K562 (cell line): ENCODE measurements around the gene FOXO4. TPM values are rescaled to one million over a fixed set of nuclear protein-coding genes. Genes with fewer than 3 reads are reported as not detected.
A peak's percentile ranks its signal among the peaks of the same experiment; 100 is the strongest.

ENCODE experiments used
- EGR1 ChIP-seq: fragments of 450-650 bp; conservative IDR thresholded peaks from 2 replicates; pipeline ENCODE4 v1.6.1; 2017; ENCODE audit warnings: mild to moderate bottlenecking
- FOXP1 ChIP-seq: sonication (generic); formaldehyde crosslinking; IDR thresholded peaks from 2 replicates; pipeline ENCODE4 v1.8.0; 2022; ENCODE audit warnings: mild to moderate bottlenecking, missing genetic modification reagents
- HBP1 ChIP-seq: fragments of 450-650 bp; formaldehyde crosslinking; IDR thresholded peaks from 2 replicates; pipeline ENCODE4 v1.4.0; 2022; ENCODE audit warnings: missing genetic modification characterization
- ZNF592 ChIP-seq: fragments of 450-650 bp; IDR thresholded peaks from 2 replicates; pipeline ENCODE4 v1.6.1; 2017; ENCODE audit warnings: antibody characterized with exemption, mild to moderate bottlenecking
- polyA plus RNA-seq, 8 experiments: library from polyadenylated mRNA; depleted of rRNA in 4 of 8; stranded (reverse) in 5 of 8; unstranded in 3 of 8; fragments of >200 nt; fragmentation: Nextera tagmentation in 2 of 8; fragmentation: Illumina TruSeq in 1 of 8; extraction: Ambion mirVana in 2 of 8; extraction: Trizol in 1 of 8; gene quantifications; 2 replicates each; pipeline versions ENCODE4 v1.2.1 to v1.2.3, GENCODE V29; 2011 to 2014; ENCODE audit warnings: inconsistent platforms in 1 of 8, missing spikeins in 1 of 8
- total RNA-seq, 7 experiments: library from RNA; depleted of rRNA in 6 of 7; stranded (reverse); fragments of >200 nt in 6 of 7; fragmentation: Illumina TruSeq in 2 of 7; extraction: Trizol in 2 of 7; gene quantifications; 2 replicates each; pipeline versions ENCODE4 v1.2.1 to v1.2.3, GENCODE V29; 2011 to 2021; ENCODE audit warnings: low replicate concordance in 1 of 7
- TF ChIP-seq, protein P1 (sequence below): fragments of 450-650 bp; IDR thresholded peaks from 2 replicates; pipeline ENCODE4 v1.6.1; 2016; ENCODE audit warnings: mild to moderate bottlenecking, moderate library complexity
- TF ChIP-seq, protein P2 (sequence below), 3 experiments: fragments of 200-800 bp in 1 of 3; sonication (Bioruptor generic) in 1 of 3; sonication (generic) in 1 of 3; formaldehyde crosslinking in 1 of 3; IDR thresholded peaks; 2 replicates each; pipeline versions ENCODE4 v1.6.1 to v1.8.0; 2016 to 2022; ENCODE audit warnings: mild to moderate bottlenecking in 2 of 3, missing compliant biosample characterization in 2 of 3, missing genetic modification characterization in 2 of 3, missing genetic modification reagents in 1 of 3

Gene FOXO4
- total and polyA plus RNA-seq, 9 of the 15 experiments (the other 6 are each of a cell fraction or from before 2014, with no cell fraction given) = 0.13 to 26.6 (median 8.5) TPM

DNA sequence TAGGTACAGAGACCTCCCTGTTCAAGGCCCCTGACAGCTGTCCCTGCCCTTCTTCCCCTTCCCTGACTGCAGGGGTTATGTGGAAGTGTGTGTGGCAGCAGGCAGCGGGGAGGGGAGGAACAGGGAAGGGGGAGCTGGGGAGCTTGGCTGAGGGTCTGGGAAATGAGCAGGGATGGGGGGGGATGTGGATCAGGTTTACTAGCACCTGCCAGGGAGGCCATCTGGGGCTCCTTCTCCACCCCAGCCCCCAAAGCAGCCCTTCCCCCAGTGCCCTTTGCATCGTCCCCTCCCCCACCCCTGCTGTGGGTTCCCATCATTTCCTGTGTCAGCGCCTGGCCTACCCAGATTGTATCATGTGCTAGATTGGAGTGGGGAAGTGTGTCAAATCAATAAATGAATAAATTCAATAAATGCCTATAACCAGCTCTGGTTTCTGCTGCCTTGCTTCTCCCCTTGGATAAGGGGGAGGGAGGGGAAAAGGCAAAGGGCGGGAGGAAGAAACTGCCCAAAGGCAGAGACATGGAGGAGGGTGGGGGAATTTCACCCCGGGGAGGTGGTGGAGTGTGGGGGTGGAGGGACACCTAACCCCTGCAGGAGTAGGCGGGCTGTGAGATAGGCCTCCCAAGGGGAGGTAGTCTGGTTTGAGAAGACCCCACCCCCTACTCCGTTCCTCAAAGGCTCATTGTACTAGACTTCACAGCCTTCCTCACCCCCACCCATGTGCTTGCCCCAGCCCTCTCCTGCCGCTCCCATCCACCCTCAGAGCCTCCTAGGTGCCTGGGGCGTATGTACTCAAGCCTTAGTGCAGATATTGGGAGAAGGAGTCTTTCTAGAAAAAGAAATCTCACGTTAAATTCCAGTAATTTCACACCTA lies 7.7 kb downstream of the FOXO4 start (continued):
- no peak for TF ChIP-seq HBP1 (CRISPR knock-in tag)
- TF ChIP-seq, protein P1, sequence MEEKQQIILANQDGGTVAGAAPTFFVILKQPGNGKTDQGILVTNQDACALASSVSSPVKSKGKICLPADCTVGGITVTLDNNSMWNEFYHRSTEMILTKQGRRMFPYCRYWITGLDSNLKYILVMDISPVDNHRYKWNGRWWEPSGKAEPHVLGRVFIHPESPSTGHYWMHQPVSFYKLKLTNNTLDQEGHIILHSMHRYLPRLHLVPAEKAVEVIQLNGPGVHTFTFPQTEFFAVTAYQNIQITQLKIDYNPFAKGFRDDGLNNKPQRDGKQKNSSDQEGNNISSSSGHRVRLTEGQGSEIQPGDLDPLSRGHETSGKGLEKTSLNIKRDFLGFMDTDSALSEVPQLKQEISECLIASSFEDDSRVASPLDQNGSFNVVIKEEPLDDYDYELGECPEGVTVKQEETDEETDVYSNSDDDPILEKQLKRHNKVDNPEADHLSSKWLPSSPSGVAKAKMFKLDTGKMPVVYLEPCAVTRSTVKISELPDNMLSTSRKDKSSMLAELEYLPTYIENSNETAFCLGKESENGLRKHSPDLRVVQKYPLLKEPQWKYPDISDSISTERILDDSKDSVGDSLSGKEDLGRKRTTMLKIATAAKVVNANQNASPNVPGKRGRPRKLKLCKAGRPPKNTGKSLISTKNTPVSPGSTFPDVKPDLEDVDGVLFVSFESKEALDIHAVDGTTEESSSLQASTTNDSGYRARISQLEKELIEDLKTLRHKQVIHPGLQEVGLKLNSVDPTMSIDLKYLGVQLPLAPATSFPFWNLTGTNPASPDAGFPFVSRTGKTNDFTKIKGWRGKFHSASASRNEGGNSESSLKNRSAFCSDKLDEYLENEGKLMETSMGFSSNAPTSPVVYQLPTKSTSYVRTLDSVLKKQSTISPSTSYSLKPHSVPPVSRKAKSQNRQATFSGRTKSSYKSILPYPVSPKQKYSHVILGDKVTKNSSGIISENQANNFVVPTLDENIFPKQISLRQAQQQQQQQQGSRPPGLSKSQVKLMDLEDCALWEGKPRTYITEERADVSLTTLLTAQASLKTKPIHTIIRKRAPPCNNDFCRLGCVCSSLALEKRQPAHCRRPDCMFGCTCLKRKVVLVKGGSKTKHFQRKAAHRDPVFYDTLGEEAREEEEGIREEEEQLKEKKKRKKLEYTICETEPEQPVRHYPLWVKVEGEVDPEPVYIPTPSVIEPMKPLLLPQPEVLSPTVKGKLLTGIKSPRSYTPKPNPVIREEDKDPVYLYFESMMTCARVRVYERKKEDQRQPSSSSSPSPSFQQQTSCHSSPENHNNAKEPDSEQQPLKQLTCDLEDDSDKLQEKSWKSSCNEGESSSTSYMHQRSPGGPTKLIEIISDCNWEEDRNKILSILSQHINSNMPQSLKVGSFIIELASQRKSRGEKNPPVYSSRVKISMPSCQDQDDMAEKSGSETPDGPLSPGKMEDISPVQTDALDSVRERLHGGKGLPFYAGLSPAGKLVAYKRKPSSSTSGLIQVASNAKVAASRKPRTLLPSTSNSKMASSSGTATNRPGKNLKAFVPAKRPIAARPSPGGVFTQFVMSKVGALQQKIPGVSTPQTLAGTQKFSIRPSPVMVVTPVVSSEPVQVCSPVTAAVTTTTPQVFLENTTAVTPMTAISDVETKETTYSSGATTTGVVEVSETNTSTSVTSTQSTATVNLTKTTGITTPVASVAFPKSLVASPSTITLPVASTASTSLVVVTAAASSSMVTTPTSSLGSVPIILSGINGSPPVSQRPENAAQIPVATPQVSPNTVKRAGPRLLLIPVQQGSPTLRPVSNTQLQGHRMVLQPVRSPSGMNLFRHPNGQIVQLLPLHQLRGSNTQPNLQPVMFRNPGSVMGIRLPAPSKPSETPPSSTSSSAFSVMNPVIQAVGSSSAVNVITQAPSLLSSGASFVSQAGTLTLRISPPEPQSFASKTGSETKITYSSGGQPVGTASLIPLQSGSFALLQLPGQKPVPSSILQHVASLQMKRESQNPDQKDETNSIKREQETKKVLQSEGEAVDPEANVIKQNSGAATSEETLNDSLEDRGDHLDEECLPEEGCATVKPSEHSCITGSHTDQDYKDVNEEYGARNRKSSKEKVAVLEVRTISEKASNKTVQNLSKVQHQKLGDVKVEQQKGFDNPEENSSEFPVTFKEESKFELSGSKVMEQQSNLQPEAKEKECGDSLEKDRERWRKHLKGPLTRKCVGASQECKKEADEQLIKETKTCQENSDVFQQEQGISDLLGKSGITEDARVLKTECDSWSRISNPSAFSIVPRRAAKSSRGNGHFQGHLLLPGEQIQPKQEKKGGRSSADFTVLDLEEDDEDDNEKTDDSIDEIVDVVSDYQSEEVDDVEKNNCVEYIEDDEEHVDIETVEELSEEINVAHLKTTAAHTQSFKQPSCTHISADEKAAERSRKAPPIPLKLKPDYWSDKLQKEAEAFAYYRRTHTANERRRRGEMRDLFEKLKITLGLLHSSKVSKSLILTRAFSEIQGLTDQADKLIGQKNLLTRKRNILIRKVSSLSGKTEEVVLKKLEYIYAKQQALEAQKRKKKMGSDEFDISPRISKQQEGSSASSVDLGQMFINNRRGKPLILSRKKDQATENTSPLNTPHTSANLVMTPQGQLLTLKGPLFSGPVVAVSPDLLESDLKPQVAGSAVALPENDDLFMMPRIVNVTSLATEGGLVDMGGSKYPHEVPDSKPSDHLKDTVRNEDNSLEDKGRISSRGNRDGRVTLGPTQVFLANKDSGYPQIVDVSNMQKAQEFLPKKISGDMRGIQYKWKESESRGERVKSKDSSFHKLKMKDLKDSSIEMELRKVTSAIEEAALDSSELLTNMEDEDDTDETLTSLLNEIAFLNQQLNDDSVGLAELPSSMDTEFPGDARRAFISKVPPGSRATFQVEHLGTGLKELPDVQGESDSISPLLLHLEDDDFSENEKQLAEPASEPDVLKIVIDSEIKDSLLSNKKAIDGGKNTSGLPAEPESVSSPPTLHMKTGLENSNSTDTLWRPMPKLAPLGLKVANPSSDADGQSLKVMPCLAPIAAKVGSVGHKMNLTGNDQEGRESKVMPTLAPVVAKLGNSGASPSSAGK = peak; percentile 66
- TF ChIP-seq EGR1 = peak; percentile 95
- TF ChIP-seq, protein P2, sequence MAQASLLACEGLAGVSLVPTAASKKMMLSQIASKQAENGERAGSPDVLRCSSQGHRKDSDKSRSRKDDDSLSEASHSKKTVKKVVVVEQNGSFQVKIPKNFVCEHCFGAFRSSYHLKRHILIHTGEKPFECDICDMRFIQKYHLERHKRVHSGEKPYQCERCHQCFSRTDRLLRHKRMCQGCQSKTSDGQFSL (CRISPR knock-in tag; IDR thresholded peaks at IDR 0.05) = peak; percentile 42; the same call in 1 of the 2 replicates
- TF ChIP-seq, protein P2 (tag; IDR thresholded peaks at IDR 0.05) = no peak
- TF ChIP-seq ZNF592 = peak; percentile 50; the same call in 1 of the 2 replicates
- no peak for TF ChIP-seq FOXP1 (CRISPR knock-in tag)
